ENCODE data around the gene FBLN1. TPM values are rescaled to one million over a fixed set of nuclear protein-coding genes. Genes with fewer than 3 reads are reported as not detected.
"Not testable (repeated sequence)": the region's sequence is repeated elsewhere in the genome, so short reads cannot be mapped to it uniquely, and the experiment has no call there.

Gene FBLN1
- total RNA-seq, 1 experiment from 2014 or later, result 28.6 TPM

GRCh38 chr22:45493286-45493771 lies 9.4 kb upstream of the FBLN1 start:
- Mint-ChIP-seq H3K36me3 (ENCODE audit: insufficient read depth, unreplicated experiment) (no peaks in the 10 kb centered on the region), H3K9me3 (ENCODE audit: low read depth, unreplicated experiment) (peaks cover 2% of the 10 kb centered on the region), H3K4me3 (ENCODE audit: low read depth, unreplicated experiment) (no peak overlapping the region), H3K27me3 (ENCODE audit: unreplicated experiment) (peaks cover 20% of the 10 kb centered on the region), H3K4me1 (ENCODE audit: low read depth, unreplicated experiment) (no peaks in the 10 kb centered on the region), H3K27ac (ENCODE audit: unreplicated experiment) (no peak overlapping the region)
- TF ChIP-seq CTCF (IDR thresholded peaks at IDR 0.05; ENCODE audit: unreplicated experiment), result no peak
- intact Hi-C loops (cut with micrococcal nuclease; ENCODE audit: unreplicated experiment), result no loop called here
- no TSS peak for BruUV-seq (replicated peaks)
- DNase-seq, result no peak
- CTCF ChIA-PET, result interaction anchor here (0.6 to 1.4 kb wide), 2 partner anchors 51 to 350 kb away, joined by 3 to 6 read pairs; no protein-coding TSS in a partner anchor

GRCh38 chr22:45494306-45494705 lies 8.4 kb upstream of the FBLN1 start:
- H3K9me3 Mint-ChIP-seq (ENCODE audit: low read depth, unreplicated experiment); intact Hi-C loops (cut with micrococcal nuclease; ENCODE audit: unreplicated experiment); DNase-seq; H3K27ac Mint-ChIP-seq (ENCODE audit: unreplicated experiment); BruUV-seq (replicated peaks); CTCF ChIA-PET; H3K4me3 Mint-ChIP-seq (ENCODE audit: low read depth, unreplicated experiment); H3K36me3 Mint-ChIP-seq (ENCODE audit: insufficient read depth, unreplicated experiment); H3K4me1 Mint-ChIP-seq (ENCODE audit: low read depth, unreplicated experiment): not testable (repeated sequence)
- peaks cover 20% of the 10 kb centered on the region for H3K27me3 Mint-ChIP-seq (ENCODE audit: unreplicated experiment)

- H3K27ac Mint-ChIP-seq (ENCODE audit: unreplicated experiment); H3K4me1 Mint-ChIP-seq (ENCODE audit: low read depth, unreplicated experiment); DNase-seq; H3K36me3 Mint-ChIP-seq (ENCODE audit: insufficient read depth, unreplicated experiment); BruUV-seq (replicated peaks); H3K4me3 Mint-ChIP-seq (ENCODE audit: low read depth, unreplicated experiment); CTCF ChIA-PET; H3K9me3 Mint-ChIP-seq (ENCODE audit: low read depth, unreplicated experiment); intact Hi-C loops (cut with micrococcal nuclease; ENCODE audit: unreplicated experiment): not testable (repeated sequence)
- H3K27me3 Mint-ChIP-seq (ENCODE audit: unreplicated experiment), result peaks cover 20% of the 10 kb centered on the region
These were observed 7.1 kb upstream of the FBLN1 start for GRCh38 chr22:45495616-45496015.

GRCh38 chr22:45496451-45496941 lies 6.2 kb upstream of the FBLN1 start:
- no peak for DNase-seq
- no peaks in the 10 kb centered on the region for H3K36me3 Mint-ChIP-seq (ENCODE audit: insufficient read depth, unreplicated experiment)
- no TSS peak for BruUV-seq (replicated peaks)
- H3K4me3 Mint-ChIP-seq (ENCODE audit: low read depth, unreplicated experiment), result no peak overlapping the region
- H3K4me1 Mint-ChIP-seq (ENCODE audit: low read depth, unreplicated experiment), result no peaks in the 10 kb centered on the region
- H3K27me3 Mint-ChIP-seq (ENCODE audit: unreplicated experiment), result peaks cover 20% of the 10 kb centered on the region
- no peaks in the 10 kb centered on the region for H3K9me3 Mint-ChIP-seq (ENCODE audit: low read depth, unreplicated experiment)
- intact Hi-C loops (cut with micrococcal nuclease; ENCODE audit: unreplicated experiment), result no loop called here
- no peak overlapping the region for H3K27ac Mint-ChIP-seq (ENCODE audit: unreplicated experiment)
- CTCF ChIA-PET, result no interaction called here
- TF ChIP-seq CTCF (IDR thresholded peaks at IDR 0.05; ENCODE audit: unreplicated experiment), result no peak

GRCh38 chr22:45497351-45498145 lies 5.1 kb upstream of the FBLN1 start:
- no peak for TF ChIP-seq CTCF (IDR thresholded peaks at IDR 0.05; ENCODE audit: unreplicated experiment)
- Mint-ChIP-seq H3K4me1 (ENCODE audit: low read depth, unreplicated experiment) (no peaks in the 10 kb centered on the region), H3K36me3 (ENCODE audit: insufficient read depth, unreplicated experiment) (no peaks in the 10 kb centered on the region), H3K27me3 (ENCODE audit: unreplicated experiment) (peaks cover 14% of the 10 kb centered on the region), H3K4me3 (ENCODE audit: low read depth, unreplicated experiment) (no peak overlapping the region), H3K9me3 (ENCODE audit: low read depth, unreplicated experiment) (no peaks in the 10 kb centered on the region), H3K27ac (ENCODE audit: unreplicated experiment) (no peak overlapping the region)
- intact Hi-C loops (cut with micrococcal nuclease; ENCODE audit: unreplicated experiment), result no loop called here
- CTCF ChIA-PET, result interaction anchor here (0.7 kb wide), 1 partner anchor 820 kb away, joined by 6 read pairs; no protein-coding TSS in a partner anchor
- DNase-seq, result no peak
- no TSS peak for BruUV-seq (replicated peaks)
